Endometrial microvascular endothelial cells (primary cell): ENCODE results near the gene INTS6. TPM values are rescaled to one million over a fixed set of nuclear protein-coding genes. Genes with fewer than 3 reads are reported as not detected.

Experiments
- in situ Hi-C: cut with HindIII; loops from 2 replicates; pipeline ENCODE4 v1.10.0; 2017; ENCODE audit warnings: low sequenced_read_pairs, low pct_unique_long_range_greater_than_20kb; ENCODE audit errors: inconsistent ontology term
- total RNA-seq: library from RNA; depleted of rRNA; stranded (reverse); fragments of >200 nt; gene quantifications from one replicate; pipeline ENCODE4 v1.2.3, GENCODE V29; 2015; ENCODE audit errors: inconsistent ontology term

Gene INTS6, protein sequence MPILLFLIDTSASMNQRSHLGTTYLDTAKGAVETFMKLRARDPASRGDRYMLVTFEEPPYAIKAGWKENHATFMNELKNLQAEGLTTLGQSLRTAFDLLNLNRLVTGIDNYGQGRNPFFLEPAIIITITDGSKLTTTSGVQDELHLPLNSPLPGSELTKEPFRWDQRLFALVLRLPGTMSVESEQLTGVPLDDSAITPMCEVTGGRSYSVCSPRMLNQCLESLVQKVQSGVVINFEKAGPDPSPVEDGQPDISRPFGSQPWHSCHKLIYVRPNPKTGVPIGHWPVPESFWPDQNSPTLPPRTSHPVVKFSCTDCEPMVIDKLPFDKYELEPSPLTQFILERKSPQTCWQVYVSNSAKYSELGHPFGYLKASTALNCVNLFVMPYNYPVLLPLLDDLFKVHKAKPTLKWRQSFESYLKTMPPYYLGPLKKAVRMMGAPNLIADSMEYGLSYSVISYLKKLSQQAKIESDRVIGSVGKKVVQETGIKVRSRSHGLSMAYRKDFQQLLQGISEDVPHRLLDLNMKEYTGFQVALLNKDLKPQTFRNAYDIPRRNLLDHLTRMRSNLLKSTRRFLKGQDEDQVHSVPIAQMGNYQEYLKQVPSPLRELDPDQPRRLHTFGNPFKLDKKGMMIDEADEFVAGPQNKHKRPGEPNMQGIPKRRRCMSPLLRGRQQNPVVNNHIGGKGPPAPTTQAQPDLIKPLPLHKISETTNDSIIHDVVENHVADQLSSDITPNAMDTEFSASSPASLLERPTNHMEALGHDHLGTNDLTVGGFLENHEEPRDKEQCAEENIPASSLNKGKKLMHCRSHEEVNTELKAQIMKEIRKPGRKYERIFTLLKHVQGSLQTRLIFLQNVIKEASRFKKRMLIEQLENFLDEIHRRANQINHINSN
- 20.1 TPM for total RNA-seq

DNA sequence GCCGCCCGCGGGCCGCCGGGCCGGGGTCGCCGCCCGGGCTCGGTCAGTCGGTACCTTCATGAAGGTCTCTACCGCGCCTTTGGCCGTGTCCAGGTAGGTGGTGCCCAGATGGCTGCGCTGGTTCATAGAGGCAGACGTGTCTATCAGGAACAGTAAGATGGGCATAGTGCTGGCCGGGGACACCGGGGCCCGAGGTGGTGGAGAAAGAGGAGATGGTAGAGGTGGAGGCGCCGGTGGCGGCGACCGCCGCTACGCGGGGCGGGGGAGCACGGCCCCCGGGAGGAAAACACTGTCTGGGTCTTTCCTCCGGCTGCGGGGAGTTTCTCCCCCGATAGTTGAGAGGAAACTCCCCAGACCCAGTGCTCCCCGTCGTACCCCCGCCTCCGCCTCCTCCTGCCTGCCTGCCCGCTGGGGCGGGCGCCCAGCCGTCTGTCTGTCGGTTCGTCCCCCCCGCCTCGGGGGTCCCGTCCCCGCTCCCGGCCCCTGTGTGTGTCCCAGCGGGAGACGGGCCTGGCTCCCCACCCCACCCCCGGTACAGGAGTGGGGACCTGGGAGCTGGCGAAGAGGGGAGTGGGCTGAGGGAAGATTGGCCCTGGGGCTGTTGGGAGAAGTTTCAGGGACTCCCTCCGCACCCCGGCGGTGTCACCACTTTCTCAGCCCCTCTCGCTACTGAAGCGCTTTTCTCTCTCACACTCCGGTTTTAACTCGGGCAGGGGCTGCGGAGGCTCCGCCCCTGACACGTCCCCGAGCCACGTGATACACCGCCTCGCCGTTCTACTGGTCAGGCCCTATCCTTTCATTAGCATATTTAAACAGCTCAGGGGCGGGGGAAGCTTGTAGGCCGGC lies at the start of gene INTS6:
INTS6 (minus strand) TSS at position 676 of the 846 bp plus-strand sequence; CDS start at position 165, 511 bp downstream.
- in situ Hi-C loops: loop anchor here (25.0 kb wide), 1 partner anchor 110 kb away; no protein-coding TSS in a partner anchor

DNA sequence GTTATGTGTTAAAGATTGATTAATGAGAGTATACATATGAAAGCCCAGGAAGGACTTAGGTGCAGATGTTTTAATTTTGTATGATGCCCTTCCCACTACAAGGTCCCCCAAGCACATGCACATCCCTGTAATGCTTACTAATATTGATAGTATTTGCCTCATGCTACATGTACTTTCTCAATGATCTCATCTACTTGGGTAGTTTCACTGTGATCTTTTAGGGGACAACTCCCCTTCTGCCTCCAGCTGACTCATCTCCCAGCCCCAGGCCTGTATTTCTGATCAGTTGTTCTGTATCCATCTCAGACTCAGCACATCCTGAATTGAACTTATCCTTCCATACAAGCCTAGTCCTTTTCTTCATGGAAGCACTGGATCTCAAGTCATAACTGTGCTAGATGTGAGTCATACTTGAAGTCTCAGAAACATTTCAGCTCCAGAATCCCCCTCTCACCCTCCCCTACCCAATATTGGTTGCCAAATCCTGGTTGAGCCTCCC lies 49.4 kb upstream of the INTS6 start:
- in situ Hi-C loops: no loop called here

DNA sequence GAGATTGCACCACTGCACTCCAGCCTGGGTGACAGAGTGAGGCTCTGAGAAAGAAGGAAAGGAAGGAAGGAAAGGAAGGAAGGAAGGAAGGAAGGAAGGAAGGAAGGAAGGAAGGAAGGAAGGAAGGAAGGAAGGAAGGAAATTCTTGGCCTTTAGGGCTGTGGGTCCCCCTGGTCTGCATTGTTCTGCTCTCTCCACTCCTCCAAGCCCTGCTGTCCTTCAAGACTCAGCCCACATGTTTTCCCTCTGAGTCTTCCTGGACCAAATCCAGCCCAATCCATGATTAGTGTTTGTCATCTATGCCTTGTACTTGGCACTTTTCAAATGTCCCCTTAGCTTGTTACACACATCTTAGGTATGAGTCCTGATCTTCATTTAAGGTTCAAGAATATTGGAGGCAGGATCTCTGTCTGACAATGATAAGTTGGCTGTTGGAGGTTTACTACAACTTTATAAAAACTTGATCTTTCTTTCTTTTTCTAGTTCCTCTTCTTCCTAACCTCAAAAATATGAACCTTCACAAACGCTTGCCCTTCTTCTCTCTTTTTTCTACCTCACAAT lies 48.8 kb upstream of the INTS6 start:
- in situ Hi-C loops: no loop called here

DNA sequence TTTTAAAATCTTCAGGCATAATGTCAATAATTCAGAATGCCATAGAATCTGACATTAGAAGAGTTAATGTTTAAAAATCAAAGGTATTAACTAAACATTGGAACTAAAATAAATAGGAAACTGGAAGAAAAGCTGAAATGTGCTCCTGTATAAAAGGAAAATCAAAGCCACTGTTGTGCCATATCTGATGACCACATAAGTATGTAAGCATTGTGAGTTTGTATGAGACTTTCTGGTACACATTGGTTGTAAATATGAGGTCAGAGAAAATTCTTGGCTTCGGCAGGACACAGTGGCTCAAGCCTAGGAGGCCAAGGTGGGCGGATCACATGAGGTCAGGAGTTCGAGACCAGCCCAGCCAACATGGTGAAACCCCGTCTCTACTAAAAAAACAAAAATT lies 48.3 kb upstream of the INTS6 start:
- in situ Hi-C loops: no loop called here

DNA sequence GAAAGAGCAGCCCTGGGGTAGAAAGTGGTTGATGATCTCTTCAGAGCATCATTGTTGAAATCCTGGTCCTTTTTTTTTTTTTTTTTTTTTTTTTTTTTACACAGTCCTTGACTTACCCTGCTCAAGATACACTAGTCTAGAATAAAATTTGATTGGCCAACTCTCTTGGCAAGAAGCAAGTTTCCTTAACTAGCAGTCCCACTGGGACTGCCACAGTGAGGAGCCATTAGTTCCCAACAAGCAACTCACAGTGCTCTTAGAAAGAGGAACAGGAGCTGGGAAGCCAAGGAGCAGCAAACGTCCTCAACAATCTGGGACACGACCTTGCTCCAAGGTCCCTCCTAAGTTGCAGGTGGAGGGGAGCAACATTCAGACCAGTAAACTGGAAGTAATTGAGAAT lies 47.9 kb upstream of the INTS6 start:
- in situ Hi-C loops: no loop called here

DNA sequence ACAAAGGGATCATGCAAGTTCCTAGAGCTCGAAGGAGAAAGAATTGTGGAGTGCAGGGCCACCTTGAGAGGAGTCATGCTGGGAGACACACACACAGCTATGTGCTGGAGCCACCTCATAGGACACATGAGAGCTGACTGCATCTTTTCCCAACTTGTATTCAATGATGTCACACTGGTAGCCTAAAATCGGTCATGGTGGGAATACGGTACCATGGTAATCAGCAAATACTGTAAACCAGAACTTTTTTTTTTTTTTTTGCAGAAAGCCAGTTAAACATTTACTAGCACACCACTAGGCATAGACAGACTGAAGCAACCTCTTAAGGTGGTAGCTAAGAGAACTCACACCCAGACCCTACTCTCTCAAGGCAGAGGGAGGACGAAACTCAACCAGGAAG lies 47.0 kb upstream of the INTS6 start:
- in situ Hi-C loops: no loop called here

DNA sequence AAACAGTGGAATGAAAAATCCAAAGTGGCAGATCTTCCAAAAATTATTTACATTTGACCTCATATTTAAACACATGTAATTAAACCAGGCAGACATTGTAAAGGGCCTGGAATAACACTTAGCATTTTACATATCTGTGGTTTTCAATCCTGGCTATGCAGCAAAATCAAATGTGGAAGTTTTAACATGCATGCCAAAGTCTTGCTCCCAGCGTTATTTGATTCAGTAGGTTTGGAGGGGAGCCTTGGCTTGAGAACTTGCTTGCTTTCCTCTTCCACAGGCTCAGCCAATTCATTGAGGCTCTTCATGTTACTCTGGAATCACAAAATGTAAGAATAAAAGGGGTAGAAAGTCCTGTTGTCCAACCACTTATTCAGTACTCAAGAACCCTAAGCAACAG lies 42.5 kb upstream of the INTS6 start:
- in situ Hi-C loops: no loop called here

DNA sequence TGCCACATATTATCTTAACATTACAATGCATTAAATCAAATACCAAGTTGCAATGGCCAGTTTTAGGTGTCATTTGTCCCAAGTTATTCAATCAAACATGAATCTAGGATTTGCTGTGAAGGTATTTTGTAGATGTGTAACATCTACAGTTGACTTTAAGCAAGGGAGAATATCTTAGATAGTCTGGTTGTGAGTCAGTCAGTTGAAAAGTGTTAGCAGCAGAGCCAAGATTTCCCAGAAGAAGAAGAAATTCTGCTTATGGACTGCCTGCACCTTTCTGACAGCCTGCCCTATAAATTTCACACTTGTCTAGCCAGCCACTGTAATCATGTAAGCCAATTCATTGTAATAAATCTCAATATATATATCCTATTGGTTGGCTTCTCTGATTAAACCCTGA lies 41.3 kb upstream of the INTS6 start:
- in situ Hi-C loops: no loop called here

DNA sequence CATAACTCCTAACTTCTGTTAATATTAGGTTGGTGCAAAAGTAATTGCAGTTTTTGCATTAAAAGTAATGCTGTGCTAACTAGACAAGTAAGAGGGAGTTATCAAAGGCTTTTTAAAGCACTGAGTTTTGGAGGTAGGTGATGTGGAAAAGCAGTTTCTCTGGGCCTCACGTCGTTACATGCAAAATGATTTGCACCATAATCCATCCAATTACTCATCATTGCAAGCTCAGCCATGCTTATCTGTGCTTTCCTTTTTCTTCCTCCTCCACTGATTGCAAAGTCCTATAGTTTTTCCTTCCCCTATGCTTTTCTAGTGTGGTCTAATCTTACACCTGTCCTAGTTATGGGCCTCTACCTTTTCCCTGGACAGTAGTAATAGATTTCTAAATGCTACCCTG lies 35.4 kb upstream of the INTS6 start:
- in situ Hi-C loops: no loop called here

DNA sequence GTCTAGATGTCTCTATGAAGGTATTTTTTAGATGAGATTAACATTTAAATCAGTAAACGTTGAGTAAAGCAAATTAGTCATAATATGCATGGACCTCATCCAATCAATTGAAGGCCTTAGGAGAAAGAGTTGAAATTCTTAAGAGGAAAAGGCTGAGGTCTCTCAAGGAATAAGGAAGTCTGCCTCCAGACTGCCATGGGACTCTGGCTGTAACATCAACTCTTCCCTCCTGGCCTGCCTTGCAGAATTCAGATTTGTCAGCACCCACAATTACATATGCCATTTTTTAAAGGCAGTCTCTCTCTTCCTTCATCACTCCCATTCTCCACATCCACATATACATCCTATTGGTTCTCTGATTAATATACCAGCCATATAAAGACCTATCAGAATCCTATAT lies 28.8 kb upstream of the INTS6 start:
- in situ Hi-C loops: no loop called here

DNA sequence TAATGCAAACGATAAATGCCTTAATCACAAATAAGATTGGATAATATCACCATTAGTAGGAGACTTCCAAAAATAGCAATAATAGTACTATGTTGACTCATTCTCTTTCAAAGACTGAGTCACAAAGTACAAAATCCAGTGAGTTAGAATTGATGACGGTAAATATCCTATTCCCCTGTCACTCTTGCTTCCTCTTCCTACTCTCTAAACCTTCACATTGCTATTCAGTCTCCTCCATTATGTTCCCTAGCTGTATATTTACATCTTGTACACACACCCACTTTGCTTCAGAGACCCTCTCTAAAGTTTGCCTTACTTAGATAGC lies 26.3 kb upstream of the INTS6 start:
- in situ Hi-C loops: no loop called here

DNA sequence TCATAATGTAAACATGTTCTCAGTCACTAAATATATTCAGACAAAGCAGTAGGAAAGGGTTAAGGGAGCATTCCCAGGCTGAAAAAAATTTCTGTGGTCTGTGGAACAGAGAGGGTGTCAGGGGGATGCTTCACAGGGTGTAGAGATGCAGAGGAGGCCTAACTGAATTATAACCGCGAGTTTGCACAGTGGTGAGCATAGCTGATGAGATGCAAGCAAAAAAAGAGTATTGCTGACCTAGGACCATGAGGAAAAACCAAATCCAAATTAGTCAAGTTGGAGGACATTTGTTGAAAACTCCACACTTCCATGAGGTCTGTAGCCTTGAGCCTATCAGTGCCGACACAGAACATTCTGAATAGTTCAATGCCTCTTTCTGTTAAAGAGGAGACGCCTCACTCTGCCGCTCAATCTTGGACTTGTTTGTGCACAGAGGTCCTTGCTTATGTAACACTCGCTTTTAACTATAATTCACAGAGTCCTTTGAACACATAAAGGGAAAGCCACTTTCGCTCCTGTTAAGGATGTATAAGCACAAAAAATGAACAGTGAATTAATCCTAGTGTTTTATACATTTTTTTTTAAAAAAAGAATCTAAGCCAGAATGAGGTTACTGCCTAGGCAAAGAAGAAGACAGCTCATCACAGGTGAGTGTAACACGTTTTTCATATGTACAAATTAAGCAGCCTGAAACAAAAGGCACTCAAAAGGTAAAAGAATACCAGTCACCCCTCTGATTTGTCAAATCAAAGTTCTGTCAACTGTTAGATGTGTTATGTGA lies 25.8 kb upstream of the INTS6 start:
- in situ Hi-C loops: no loop called here

DNA sequence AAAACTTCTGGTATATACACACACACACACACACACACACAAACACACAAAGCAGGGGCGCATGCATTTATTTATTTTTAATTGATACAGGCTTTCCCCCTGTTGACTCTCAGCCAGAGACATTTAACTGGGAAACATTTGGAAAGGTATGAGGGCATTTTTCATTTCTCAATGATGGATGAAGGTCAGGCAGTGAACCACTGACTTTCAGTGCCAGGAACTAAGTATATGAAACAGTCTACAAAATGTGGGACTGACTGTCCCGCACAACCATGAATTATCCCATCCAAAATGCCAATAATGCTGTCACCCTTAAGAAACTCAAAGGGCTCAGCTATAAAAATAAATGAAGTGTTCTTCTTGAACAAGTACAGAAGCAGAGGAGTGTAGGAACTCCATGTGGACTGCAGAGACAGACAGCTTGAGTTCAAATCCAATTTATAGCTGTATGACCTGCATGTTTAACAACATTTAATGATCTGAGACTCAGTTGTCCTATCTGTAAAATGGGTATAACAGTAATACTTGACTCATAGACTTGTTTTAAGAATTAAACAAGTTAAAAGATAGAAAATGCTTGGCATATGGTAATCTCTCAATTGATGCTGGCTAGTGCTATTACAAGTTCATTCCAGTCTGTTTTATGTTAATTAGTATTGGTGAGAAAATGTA lies 25.0 kb upstream of the INTS6 start:
- in situ Hi-C loops: no loop called here

DNA sequence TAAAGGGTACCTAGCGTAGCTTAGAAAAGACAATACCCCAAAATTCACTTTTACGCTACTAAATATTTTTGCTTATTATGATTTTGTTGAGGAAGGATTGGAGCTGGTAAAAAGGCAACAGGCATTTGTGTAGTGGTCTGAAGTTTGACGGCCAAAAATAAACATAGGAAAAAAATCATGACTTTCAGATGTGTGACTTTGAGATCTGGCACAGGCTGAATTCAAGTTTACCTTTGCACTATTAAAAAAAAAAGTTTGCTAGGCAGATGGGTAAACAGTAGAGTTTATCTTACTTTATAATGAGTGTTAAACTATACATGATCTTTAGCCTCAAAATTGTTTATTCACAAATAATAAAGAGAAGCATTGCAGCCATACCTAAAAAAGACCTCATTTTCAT lies 24.3 kb upstream of the INTS6 start:
- in situ Hi-C loops: no loop called here

DNA sequence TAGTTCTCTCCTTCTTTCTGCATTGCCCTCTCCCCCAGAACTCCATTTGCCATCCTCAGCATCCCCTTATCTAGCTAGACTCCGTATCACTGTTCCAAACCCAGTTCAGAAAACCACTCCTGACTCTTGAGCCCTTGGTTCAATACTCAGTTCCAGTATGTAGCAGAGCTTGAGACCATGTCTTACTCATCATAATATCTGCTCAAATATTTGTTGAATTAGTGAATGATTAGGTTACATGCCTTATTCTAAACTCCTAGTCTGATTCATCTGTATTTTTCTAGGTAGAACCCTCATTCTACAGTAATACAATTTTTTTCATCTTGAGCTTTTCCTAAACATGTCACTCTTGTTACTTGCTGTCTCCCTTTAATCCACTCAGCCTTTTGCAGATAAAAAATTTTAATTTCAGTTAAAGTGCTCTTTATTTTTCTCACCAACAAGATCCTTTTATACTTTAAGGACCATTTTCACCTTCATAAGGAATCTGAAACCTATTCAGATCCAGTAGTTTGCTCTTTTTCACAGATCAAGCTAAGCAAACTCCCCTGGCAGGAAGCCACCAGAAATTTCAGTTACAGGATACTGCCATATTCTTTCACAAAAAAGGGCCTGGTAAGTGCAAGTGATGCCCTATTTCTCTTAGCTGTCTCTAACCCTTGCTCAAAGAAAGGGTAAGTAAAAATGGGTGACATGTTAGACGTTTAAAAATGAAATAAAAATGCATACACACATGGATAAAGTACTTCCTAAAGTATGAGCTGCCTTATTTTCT lies 23.1 kb upstream of the INTS6 start:
- in situ Hi-C loops: no loop called here

DNA sequence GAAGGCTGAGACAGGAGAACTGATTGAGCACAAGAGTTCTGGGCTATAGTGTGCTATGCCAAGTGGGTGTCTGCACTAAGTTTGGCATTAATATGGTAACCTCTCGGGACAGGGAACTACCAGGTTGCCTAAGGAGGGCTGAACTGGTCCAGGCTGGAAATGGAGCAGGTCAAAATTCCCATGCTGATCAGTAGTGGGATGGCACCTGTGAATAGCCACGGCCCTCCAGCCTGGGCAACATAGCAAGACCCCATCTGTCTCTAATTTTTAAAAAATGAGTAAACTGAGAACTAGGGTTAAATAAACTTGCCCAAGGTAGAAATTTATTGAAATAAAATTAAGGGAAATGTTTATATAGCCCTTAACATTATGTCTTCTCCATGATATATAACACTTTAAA lies 17.0 kb upstream of the INTS6 start:
- in situ Hi-C loops: loop anchor here (25.0 kb wide), 1 partner anchor 93 kb away; no protein-coding TSS in a partner anchor

DNA sequence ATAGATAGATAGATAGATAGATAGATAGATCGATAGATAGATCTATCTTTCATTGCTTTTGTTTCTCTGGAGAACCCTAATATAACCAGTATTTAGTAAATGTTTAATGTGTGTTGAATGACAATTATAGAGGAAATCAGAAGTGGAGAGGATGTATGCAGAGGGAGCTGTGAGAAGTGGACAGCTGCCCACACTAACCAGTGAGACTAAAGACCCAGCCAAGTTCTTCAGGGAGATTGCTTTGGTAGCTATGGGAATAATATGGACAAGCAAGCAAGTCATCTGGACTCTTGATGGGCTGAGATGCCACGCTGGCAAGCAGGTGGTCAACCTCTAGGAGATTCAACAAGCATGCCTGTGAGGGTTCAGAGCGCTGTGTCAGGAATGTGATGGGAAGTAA lies 14.9 kb upstream of the INTS6 start:
- in situ Hi-C loops: loop anchor here (25.0 kb wide), 1 partner anchor 95 kb away; no protein-coding TSS in a partner anchor
